Ovary (tissue), 3 donors: ENCODE data around the gene MED19.

Experiments
- POLR2A ChIP-seq: fragments of 450-650 bp; IDR thresholded peaks from one replicate; pipeline ENCODE4 v1.6.1; 2017; ENCODE audit warnings: antibody characterized with exemption, mild to moderate bottlenecking, moderate library complexity
- TF ChIP-seq, protein P1 (sequence below), 3 donors: fragments of 450-650 bp in 2 of 3; fragments of 200-600 bp in 1 of 3; IDR thresholded peaks; one replicate each; pipeline versions ENCODE4 v1.5.1 to v1.8.0; 2016 to 2022; ENCODE audit warnings: antibody characterized with exemption in 3 of 3, mild to moderate bottlenecking in 1 of 3
- donor health status: DM: no; HTN: no; CAD: no.

DNA sequence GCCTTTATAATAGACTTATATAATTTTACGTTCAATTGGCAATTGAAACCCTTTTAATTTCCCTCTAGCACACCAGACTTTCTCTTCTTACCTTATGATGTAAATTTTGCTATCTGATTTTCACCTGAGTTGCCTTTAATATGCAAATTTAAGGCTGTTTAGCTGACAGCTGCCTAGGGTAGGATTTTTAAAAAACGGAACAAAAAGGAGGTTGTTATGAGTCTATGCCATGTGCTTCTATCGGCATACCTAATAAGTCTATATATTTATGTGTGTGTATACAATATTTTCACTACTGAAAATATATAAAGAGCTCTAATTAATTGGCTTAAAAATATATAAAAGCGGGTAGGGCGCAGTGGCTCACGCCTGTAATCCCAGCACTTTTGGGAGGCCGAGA lies 17.5 kb upstream of the MED19 start:
- TF ChIP-seq POLR2A = no peak
- TF ChIP-seq, protein P1, sequence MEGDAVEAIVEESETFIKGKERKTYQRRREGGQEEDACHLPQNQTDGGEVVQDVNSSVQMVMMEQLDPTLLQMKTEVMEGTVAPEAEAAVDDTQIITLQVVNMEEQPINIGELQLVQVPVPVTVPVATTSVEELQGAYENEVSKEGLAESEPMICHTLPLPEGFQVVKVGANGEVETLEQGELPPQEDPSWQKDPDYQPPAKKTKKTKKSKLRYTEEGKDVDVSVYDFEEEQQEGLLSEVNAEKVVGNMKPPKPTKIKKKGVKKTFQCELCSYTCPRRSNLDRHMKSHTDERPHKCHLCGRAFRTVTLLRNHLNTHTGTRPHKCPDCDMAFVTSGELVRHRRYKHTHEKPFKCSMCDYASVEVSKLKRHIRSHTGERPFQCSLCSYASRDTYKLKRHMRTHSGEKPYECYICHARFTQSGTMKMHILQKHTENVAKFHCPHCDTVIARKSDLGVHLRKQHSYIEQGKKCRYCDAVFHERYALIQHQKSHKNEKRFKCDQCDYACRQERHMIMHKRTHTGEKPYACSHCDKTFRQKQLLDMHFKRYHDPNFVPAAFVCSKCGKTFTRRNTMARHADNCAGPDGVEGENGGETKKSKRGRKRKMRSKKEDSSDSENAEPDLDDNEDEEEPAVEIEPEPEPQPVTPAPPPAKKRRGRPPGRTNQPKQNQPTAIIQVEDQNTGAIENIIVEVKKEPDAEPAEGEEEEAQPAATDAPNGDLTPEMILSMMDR (IDR thresholded peaks at IDR 0.05) = no peak
